ENCODE results near the gene COL13A1.

The COL13A1 gene

DNA sequence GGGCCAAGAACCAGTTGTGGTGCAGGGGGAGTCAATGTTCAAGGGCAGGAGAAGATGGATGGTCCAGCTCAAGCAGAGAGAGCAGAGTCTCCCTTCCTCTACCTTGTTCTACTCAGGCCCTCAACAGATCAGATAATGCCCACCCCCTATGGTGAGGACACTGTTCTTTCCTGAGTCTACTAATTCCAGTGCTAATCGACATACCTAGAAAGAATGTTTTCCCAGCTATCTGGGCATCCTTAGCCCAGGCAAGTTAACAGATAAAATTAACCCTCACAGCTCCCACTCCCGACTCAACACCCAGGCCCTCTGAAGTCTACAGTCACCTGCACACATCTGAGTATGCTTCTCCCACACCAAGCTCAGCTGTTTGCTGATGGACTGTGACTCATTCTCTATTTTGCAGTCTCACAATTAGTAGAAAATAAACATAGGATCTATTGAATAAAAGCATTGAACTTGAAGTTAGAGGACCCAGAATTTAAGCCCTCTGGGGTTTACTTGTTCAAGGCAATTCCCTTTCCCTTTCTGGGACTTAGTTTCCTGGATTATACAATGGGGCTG, 17.1 kb downstream of the COL13A1 start:
- no peaks in the 10 kb centered on the region for H3K36me3 ChIP-seq (ENCODE audit: control insufficient read depth, insufficient read depth, low read length)
- H3K9me3 ChIP-seq (ENCODE audit: control insufficient read depth, insufficient read depth, low read length): no peaks in the 10 kb centered on the region
- no peak overlapping the region for H3K27ac ChIP-seq (ENCODE audit: low read length)
- H3K27me3 ChIP-seq (ENCODE audit: control insufficient read depth, insufficient read depth, low read length): no peaks in the 10 kb centered on the region
- no peak for DNase-seq (ENCODE audit: low read depth, low spot score)
- no CpG with 5 or more reads among the region's 2 CpGs for WGBS (ENCODE audit: insufficient coverage, insufficient read length)
- peaks cover 2% of the 10 kb centered on the region for H3K4me1 ChIP-seq (ENCODE audit: control insufficient read depth, insufficient read depth, low read length)
- no peak overlapping the region for H3K4me3 ChIP-seq (ENCODE audit: low read length)

DNA sequence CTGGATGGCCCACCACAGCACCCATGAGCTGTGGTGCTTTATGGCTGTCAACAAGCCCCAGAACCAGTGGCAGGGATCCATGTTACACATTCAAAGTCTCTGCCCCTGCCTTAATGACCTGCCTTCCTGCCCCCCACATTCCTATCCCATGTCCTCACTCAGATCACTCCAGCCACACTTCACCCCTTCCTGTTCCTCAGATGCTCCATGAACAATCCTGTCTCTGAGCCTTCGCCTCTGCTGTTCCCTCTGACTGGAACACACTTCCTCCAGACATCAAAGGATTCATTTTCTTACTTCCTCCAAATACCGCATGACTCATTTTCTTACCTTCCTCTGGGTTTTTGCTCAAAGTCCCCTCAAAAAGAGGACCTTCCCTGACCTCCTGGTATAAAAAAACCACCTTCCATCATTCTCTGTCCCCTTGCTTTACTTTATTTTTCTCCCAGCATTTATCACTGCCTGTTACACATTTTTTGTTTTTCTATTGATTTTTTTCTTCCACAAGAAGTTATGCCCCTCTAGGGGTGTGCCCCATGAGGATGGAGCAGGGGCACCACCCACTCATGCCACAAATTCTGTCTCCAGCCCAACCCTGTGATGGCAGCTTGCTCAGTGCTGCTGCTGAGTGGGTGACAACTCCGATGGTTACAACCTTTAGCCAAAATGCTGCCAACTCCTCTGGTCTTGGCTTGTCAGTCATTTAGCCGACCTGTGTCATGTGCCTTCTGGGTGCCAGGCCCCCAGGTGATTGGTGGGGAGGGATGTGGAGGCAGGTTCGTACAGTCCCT, 18.2 kb downstream of the COL13A1 start:
- no peak for DNase-seq (ENCODE audit: low read depth, low spot score)
- H3K4me3 ChIP-seq (ENCODE audit: low read length): no peak overlapping the region
- H3K36me3 ChIP-seq (ENCODE audit: control insufficient read depth, insufficient read depth, low read length): no peaks in the 10 kb centered on the region
- H3K4me1 ChIP-seq (ENCODE audit: control insufficient read depth, insufficient read depth, low read length): peaks cover 2% of the 10 kb centered on the region
- H3K9me3 ChIP-seq (ENCODE audit: control insufficient read depth, insufficient read depth, low read length): no peaks in the 10 kb centered on the region
- no peak overlapping the region for H3K27ac ChIP-seq (ENCODE audit: low read length)
- no peaks in the 10 kb centered on the region for H3K27me3 ChIP-seq (ENCODE audit: control insufficient read depth, insufficient read depth, low read length)
- WGBS (ENCODE audit: insufficient coverage, insufficient read length): no CpG with 5 or more reads among the region's 5 CpGs

DNA sequence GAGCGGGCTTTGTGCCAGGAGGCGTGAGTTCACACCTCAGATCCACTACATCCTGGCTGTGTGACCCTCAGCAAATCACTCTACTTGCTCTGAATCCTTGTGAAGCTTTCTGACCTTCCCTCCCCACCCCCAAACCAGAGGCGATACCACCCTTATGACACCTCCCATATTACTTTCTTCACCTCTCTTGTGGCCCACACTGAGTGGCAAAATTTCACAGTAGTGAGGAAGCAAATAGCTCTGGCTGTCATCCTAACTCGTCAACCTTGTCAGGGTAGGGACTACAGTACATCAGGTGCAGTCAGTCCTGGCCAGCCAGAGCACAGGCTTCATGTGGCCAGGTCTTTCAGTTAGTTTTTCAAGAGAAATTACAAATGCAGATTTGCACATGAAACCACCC, 19.1 kb downstream of the COL13A1 start:
- no peak for DNase-seq (ENCODE audit: low read depth, low spot score)
- peaks cover 2% of the 10 kb centered on the region for H3K4me1 ChIP-seq (ENCODE audit: control insufficient read depth, insufficient read depth, low read length)
- H3K27me3 ChIP-seq (ENCODE audit: control insufficient read depth, insufficient read depth, low read length): no peaks in the 10 kb centered on the region
- H3K4me3 ChIP-seq (ENCODE audit: low read length): no peak overlapping the region
- WGBS (ENCODE audit: insufficient coverage, insufficient read length): no CpG with 5 or more reads among the region's 4 CpGs
- H3K36me3 ChIP-seq (ENCODE audit: control insufficient read depth, insufficient read depth, low read length): no peaks in the 10 kb centered on the region
- no peaks in the 10 kb centered on the region for H3K9me3 ChIP-seq (ENCODE audit: control insufficient read depth, insufficient read depth, low read length)
- H3K27ac ChIP-seq (ENCODE audit: low read length): no peak overlapping the region

DNA sequence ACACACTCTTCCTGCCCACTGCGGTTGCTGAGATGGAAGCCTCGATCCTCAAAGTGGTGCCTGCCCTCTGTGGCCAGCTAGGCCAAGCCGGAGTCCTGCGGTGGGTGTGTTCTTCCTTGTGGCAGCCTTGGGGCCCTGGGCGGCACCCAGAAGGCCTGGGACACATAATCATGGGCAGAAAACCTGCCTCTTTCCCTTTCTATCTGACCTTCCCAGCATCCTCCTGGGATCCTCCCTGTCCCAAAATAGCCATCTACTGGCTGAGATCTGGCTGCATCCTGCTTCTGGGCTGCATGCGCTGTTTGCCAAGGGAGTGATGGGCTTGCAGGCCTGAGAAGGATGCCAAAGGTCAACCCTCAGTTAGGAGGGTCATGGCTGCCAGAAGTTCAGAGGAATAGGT, 23.9 kb downstream of the COL13A1 start:
- WGBS (ENCODE audit: insufficient coverage, insufficient read length): no CpG with 5 or more reads among the region's 6 CpGs
- Histone ChIP-seq H3K36me3 (ENCODE audit: control insufficient read depth, insufficient read depth, low read length) (no peaks in the 10 kb centered on the region), H3K4me3 (ENCODE audit: low read length) (no peak overlapping the region), H3K27ac (ENCODE audit: low read length) (no peak overlapping the region), H3K4me1 (ENCODE audit: control insufficient read depth, insufficient read depth, low read length) (peaks cover 6% of the 10 kb centered on the region; the same call in 1 of the 2 replicates), H3K9me3 (ENCODE audit: control insufficient read depth, insufficient read depth, low read length) (no peaks in the 10 kb centered on the region), H3K27me3 (ENCODE audit: control insufficient read depth, insufficient read depth, low read length) (no peaks in the 10 kb centered on the region)
- no peak for DNase-seq (ENCODE audit: low read depth, low spot score)

DNA sequence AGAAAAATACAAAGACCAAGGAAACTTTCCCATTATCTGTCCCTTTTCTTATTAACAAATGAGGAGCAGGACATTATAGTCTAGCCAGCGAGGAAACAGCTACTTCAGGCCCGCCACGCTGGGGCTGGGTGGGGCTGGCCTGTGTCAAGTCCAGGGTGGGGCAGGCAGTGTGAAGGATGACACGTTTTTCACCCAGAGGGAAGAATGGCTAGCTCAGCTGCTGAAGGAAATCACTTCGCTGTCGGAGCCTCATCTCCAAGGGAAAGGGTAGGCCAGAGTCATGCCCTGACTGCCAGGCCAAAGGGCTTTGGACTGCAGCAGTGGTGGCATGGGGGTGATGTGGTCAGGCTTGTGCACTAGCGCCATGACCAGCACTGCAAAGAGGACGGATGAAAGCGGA, 24.4 kb downstream of the COL13A1 start:
- no peaks in the 10 kb centered on the region for H3K27me3 ChIP-seq (ENCODE audit: control insufficient read depth, insufficient read depth, low read length)
- no CpG with 5 or more reads among the region's 9 CpGs for WGBS (ENCODE audit: insufficient coverage, insufficient read length)
- no peaks in the 10 kb centered on the region for H3K9me3 ChIP-seq (ENCODE audit: control insufficient read depth, insufficient read depth, low read length)
- no peak overlapping the region for H3K4me3 ChIP-seq (ENCODE audit: low read length)
- no peak overlapping the region for H3K27ac ChIP-seq (ENCODE audit: low read length)
- peaks cover 6% of the 10 kb centered on the region; the same call in 1 of the 2 replicates for H3K4me1 ChIP-seq (ENCODE audit: control insufficient read depth, insufficient read depth, low read length)
- DNase-seq (ENCODE audit: low read depth, low spot score): no peak
- no peaks in the 10 kb centered on the region for H3K36me3 ChIP-seq (ENCODE audit: control insufficient read depth, insufficient read depth, low read length)

DNA sequence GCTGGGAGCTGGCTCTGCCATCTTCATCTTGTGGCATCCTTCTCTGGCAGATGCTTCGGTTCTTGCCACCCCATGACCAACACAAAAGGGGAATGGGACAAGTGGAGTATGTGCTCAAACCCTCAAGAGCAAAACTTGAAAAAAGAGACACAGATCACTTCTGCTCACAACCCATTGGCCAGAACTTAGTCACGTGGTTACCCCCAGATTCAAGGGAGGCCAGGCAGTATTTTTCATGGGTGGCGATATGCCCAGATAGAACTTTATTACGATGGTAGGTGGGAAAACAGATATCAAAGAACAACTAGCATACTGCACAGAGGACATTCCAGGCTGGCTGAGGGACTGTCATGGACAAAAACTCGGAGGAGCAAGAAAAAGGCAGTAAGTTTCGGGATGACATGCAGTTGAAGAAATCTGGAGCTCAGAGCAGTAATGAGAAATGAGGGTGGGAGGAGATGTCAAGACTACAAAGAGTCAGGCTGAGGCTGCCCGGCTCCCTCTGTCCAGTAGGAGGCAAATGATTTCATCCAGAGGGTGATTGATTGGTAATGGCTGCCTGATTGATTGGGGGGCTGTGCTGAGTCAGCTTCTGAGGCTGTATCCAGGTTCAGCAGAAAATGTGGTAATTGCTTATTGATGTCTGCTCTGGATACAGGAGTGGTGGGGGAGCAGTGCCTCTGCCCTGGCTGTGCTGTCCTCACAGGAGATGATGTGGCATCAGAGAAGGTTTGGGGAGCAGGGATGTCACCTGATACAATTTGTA, 25.3 kb downstream of the COL13A1 start:
- no peak for DNase-seq (ENCODE audit: low read depth, low spot score)
- Histone ChIP-seq H3K36me3 (ENCODE audit: control insufficient read depth, insufficient read depth, low read length) (no peaks in the 10 kb centered on the region), H3K9me3 (ENCODE audit: control insufficient read depth, insufficient read depth, low read length) (no peaks in the 10 kb centered on the region), H3K27ac (ENCODE audit: low read length) (no peak overlapping the region), H3K4me1 (ENCODE audit: control insufficient read depth, insufficient read depth, low read length) (peaks cover 6% of the 10 kb centered on the region; the same call in 1 of the 2 replicates), H3K27me3 (ENCODE audit: control insufficient read depth, insufficient read depth, low read length) (no peaks in the 10 kb centered on the region), H3K4me3 (ENCODE audit: low read length) (no peak overlapping the region)
- WGBS (ENCODE audit: insufficient coverage, insufficient read length): no CpG with 5 or more reads among the region's 7 CpGs

DNA sequence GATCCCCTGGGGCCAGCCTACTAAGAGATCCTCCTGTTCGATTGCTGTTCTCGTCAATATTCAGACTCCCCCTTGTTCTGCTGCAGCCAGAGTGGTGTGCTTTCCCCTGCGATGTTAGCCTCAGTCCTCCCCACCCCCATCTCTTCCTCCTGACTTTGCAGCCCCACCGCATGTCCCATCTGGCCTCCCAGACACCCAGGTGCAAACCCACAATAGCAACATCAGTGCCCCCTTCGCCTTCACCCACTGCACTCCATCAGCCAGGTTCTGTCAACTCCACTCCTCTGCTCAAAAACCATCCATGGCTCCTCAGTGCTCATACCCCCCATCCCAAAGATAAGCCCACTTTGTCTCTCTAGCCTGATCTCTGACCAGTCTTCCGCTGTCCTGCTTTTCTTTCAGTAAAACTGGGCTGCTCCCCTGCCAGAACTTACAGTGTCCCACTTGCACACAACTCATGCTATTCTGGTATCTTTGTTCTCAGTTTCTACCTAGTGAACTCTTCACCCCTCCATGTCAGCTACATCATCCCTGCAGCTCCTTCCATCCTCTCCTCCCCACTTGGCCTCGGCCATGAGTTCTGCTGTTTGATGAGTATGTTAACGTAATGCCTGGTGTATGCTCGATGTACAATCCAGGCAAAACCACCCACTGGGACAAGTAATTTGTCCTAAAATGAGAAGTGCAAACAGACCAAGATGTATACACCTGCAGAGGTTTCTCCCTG, 26.6 kb downstream of the COL13A1 start:
- Histone ChIP-seq H3K27me3 (ENCODE audit: control insufficient read depth, insufficient read depth, low read length) (no peaks in the 10 kb centered on the region), H3K27ac (ENCODE audit: low read length) (no peak overlapping the region), H3K4me3 (ENCODE audit: low read length) (no peak overlapping the region), H3K4me1 (ENCODE audit: control insufficient read depth, insufficient read depth, low read length) (peaks cover 6% of the 10 kb centered on the region; the same call in 1 of the 2 replicates), H3K36me3 (ENCODE audit: control insufficient read depth, insufficient read depth, low read length) (no peaks in the 10 kb centered on the region), H3K9me3 (ENCODE audit: control insufficient read depth, insufficient read depth, low read length) (no peaks in the 10 kb centered on the region)
- no peak for DNase-seq (ENCODE audit: low read depth, low spot score)
- no CpG with 5 or more reads among the region's 9 CpGs for WGBS (ENCODE audit: insufficient coverage, insufficient read length)

DNA sequence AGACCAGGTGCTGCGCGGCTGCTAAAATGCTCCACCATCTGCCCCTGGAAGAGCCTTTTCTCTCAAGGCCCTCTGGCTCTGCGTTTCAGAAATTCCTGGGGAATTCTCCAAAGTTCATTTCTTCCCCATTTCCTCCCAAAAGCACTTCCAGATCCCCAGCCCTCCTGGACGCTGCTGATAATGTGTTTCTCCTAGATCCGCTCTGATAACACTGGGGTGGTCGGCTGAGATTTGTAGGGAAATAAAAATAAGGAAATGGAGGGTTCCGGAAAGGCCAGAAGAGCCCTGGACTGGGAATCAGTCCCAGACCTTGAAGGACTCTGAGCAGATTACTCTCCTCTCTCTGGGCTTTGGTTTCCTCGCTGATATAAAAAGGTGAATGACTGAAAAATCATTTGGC, 28.1 kb downstream of the COL13A1 start:
- Histone ChIP-seq H3K4me3 (ENCODE audit: low read length) (no peak overlapping the region), H3K27ac (ENCODE audit: low read length) (no peak overlapping the region), H3K4me1 (ENCODE audit: control insufficient read depth, insufficient read depth, low read length) (peaks cover 6% of the 10 kb centered on the region; the same call in 1 of the 2 replicates), H3K36me3 (ENCODE audit: control insufficient read depth, insufficient read depth, low read length) (no peaks in the 10 kb centered on the region), H3K9me3 (ENCODE audit: control insufficient read depth, insufficient read depth, low read length) (no peaks in the 10 kb centered on the region), H3K27me3 (ENCODE audit: control insufficient read depth, insufficient read depth, low read length) (no peaks in the 10 kb centered on the region)
- WGBS (ENCODE audit: insufficient coverage, insufficient read length): no CpG with 5 or more reads among the region's 8 CpGs
- no peak for DNase-seq (ENCODE audit: low read depth, low spot score)

DNA sequence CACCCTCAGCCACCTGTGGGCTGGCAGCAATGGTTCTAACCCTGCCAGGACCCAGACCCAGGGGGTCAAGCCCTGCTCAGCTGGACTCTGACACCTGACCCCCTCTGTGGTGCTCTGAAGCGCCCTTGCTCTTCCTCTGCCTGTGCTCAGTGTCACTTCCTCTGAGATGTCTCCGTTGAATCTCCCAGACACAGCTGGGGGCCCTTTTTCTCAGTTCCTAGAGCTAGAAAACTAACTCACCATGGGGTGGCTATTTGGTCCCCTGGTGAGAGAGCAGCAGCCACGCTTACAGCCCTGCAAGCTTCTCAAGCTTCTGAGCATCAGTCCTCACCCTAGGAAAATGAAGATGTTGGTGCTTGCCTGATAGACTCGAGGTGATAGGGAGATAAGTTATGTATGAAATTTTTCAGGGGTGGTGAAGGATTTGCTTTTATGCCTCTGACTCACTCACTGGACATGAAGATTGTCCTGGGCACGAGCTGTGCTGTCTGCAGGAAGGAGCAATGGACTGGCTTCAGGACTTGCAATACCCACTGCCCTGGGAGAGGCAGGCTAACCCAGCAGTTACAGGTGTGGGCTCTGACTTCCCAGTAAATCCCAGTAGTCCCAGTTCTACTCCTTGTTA, 29.6 kb downstream of the COL13A1 start:
- Histone ChIP-seq H3K4me3 (ENCODE audit: low read length) (no peak overlapping the region), H3K27ac (ENCODE audit: low read length) (no peak overlapping the region), H3K36me3 (ENCODE audit: control insufficient read depth, insufficient read depth, low read length) (no peaks in the 10 kb centered on the region), H3K9me3 (ENCODE audit: control insufficient read depth, insufficient read depth, low read length) (no peaks in the 10 kb centered on the region), H3K27me3 (ENCODE audit: control insufficient read depth, insufficient read depth, low read length) (no peaks in the 10 kb centered on the region), H3K4me1 (ENCODE audit: control insufficient read depth, insufficient read depth, low read length) (peaks cover 6% of the 10 kb centered on the region; the same call in 1 of the 2 replicates)
- whole genome bisulfite sequencing (ENCODE audit: insufficient coverage, insufficient read length): no CpG with 5 or more reads among the region's 5 CpGs
- no peak for DNase-seq (ENCODE audit: low read depth, low spot score)

DNA sequence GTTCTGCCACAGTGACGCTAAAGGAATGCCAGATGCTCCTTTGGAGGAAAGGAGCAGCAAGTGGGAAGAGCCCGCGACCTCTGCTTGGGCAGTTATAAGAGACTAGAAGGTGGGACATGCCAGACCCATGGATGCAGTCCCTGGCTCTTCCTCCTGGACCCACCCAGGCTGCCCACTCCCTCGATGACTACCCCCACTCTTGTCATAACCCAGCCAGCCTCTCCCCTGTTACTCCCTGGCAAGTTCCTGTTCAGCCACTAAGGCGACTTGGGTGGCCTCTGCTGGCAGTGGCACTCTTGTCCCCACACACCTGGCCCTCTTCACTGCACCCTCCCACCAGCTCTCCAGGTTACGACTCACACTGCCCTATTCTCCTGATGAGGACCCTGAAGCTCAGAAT, 33.5 kb downstream of the COL13A1 start:
- no CpG with 5 or more reads among the region's 6 CpGs for WGBS (ENCODE audit: insufficient coverage, insufficient read length)
- no peak for DNase-seq (ENCODE audit: low read depth, low spot score)
- Histone ChIP-seq H3K9me3 (ENCODE audit: control insufficient read depth, insufficient read depth, low read length) (no peaks in the 10 kb centered on the region), H3K27me3 (ENCODE audit: control insufficient read depth, insufficient read depth, low read length) (no peaks in the 10 kb centered on the region), H3K27ac (ENCODE audit: low read length) (no peak overlapping the region), H3K4me3 (ENCODE audit: low read length) (no peak overlapping the region), H3K36me3 (ENCODE audit: control insufficient read depth, insufficient read depth, low read length) (no peaks in the 10 kb centered on the region), H3K4me1 (ENCODE audit: control insufficient read depth, insufficient read depth, low read length) (peaks cover 9% of the 10 kb centered on the region; the same call in 1 of the 2 replicates)

Data from iPS DF 6.9 (cell line).